ENCODE measurements around the gene HSP90AB1.

Gene HSP90AB1

GRCh38 chr6:44302856-44303255, 56.0 kb downstream of the HSP90AB1 start:
- TF ChIP-seq CTCF (IDR thresholded peaks at IDR 0.05; ENCODE audit: low read depth, low read length, missing control alignments), result no peak
- DNase-seq (ENCODE audit: low read depth), result no peak
- in situ Hi-C loops (cut with HindIII; ENCODE audit: low sequenced_read_pairs), result no loop called here
- no peak overlapping the region for H3K4me3 ChIP-seq (ENCODE audit: low read depth, low read length)

All from astrocyte of the cerebellum (primary cell).